22Rv1 (cell line): ENCODE measurements around the gene LYPD5.
"Not testable (repeated sequence)": the region's sequence is repeated elsewhere in the genome, so short reads cannot be mapped to it uniquely, and the experiment has no call there.

Source experiments
- H3K27ac ChIP-seq: fragments of 450-650 bp; 2 replicates; pipeline ENCODE4 v1.5.1; 2017
- ZFX ChIP-seq: fragments of 450-650 bp; IDR thresholded peaks from 2 replicates; pipeline ENCODE4 v1.6.1; 2017; ENCODE audit warnings: antibody characterized with exemption, borderline replicate concordance
- TF ChIP-seq, protein P1 (sequence below): fragments of 450-650 bp; IDR thresholded peaks from 2 replicates; pipeline ENCODE4 v1.5.1; 2017; ENCODE audit warnings: mild to moderate bottlenecking

The LYPD5 gene

DNA sequence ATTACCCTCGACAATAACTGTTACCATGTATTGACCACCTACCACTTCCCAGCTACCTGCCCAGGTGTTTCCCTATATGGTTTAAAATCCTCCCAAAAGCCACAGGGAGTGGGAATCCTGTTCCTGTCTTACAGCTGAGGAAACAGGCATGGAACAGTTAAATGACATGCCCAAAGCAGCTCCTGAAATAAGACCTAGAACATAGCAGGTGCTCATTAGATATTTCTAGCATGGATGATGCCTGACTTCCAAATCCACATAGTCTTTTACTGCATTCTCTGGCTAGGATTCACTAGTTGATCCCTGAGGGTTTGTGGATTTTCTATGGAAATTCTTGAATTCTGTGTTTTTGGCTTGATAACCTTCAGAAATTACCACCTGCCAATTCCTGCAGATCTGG, 34.4 kb downstream of the LYPD5 start:
- H3K27ac ChIP-seq: no peak overlapping the region
- TF ChIP-seq, protein P1, sequence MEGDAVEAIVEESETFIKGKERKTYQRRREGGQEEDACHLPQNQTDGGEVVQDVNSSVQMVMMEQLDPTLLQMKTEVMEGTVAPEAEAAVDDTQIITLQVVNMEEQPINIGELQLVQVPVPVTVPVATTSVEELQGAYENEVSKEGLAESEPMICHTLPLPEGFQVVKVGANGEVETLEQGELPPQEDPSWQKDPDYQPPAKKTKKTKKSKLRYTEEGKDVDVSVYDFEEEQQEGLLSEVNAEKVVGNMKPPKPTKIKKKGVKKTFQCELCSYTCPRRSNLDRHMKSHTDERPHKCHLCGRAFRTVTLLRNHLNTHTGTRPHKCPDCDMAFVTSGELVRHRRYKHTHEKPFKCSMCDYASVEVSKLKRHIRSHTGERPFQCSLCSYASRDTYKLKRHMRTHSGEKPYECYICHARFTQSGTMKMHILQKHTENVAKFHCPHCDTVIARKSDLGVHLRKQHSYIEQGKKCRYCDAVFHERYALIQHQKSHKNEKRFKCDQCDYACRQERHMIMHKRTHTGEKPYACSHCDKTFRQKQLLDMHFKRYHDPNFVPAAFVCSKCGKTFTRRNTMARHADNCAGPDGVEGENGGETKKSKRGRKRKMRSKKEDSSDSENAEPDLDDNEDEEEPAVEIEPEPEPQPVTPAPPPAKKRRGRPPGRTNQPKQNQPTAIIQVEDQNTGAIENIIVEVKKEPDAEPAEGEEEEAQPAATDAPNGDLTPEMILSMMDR: no peak
- TF ChIP-seq ZFX: no peak

DNA sequence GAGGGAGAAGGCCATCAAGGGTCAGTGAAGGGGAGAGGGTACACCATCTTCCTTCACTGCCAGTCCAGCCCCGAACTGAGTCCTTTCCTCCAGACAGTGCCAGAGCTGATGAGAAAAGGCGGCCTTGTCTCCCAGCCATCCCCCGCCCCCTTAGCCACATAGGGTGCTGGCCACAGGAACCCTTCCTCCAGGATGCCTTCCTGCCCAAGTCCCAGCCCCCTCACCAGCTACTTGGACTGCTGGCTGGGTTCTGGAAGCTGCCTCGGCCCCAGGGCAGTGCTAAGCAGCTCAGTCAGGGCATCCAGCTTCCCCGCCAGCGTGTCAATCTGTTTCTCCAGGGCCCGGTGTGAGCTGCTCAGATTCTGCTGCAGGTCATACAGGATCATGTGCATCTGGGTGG, 34.9 kb downstream of the LYPD5 start:
- no peak overlapping the region for H3K27ac ChIP-seq
- no peak for TF ChIP-seq ZFX

DNA sequence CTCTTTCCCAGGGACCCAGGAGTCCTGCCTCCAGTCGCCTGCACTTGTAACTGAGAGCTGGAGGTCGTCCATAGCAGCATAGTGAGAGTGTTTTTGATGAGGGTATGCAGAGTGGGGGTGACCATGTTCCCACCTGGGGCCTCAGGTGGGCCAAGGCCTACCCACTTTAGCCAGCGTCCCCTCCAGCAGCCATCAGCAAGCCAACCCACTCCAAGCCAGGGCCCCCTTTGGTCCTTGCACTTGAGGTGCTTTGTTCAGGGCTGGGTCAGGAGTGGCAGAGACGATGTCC, 35.5 kb downstream of the LYPD5 start:
- H3K27ac ChIP-seq: no peak overlapping the region
- TF ChIP-seq, protein P1: peak; percentile 70
- TF ChIP-seq ZFX: no peak

DNA sequence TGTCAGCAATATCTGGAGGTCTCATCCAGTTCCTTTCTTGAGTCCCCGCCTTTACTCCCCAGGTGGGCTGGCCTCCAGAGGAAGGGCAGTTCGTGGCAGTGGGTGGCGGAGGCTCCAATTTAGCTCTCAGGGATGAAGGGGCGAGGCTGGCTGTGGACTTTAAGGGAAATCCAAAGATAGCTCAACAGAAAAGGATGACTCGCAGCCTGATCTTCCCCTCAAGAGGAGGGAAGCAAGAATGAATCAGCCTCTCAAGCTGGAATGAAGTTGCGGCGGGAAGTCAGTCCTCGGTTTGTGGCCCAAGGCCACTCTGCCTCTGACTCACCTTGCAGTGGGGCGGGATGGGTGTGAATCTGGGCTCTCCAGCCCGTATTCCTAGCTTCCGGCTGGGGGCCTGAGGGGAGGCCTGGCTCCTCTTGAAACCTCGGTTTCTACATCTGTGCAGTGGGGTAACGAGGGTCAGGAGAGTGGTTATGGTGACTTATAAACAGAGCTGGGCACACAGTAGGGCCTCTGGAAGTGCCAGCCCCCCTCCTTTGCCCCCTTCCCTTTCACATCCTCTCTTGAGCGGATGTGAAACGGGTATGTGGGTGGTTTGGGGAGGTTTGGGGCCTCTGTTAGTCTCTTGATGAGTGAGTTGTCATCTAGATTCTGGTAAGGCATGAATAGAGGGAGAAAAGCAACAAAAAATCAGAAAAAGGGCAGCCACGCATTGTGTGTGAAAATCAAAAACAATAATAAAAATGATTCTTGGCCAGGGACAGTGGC, 37.0 kb downstream of the LYPD5 start:
- no peak overlapping the region for H3K27ac ChIP-seq
- TF ChIP-seq ZFX: no peak
- TF ChIP-seq, protein P1: no peak

DNA sequence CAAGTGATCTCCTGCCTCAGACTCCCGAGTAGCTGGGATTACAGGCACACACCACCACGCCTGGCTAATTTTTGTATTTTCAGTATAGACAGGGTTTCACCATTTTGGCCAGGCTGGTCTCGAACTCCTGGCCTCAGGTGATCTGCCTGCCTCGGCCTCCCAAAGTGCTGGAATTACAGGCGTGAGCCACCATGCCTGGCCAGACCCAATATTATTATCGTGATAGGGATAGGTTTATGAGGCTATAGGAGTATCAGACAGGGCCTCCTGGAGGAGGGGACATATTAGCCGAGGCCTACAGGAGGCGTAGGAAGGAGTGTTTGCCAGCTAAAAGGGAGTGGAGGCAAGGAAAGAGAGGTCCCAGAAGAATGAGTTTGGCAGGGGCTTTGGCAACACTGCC, 37.6 kb downstream of the LYPD5 start:
- not testable (repeated sequence) for H3K27ac ChIP-seq

DNA sequence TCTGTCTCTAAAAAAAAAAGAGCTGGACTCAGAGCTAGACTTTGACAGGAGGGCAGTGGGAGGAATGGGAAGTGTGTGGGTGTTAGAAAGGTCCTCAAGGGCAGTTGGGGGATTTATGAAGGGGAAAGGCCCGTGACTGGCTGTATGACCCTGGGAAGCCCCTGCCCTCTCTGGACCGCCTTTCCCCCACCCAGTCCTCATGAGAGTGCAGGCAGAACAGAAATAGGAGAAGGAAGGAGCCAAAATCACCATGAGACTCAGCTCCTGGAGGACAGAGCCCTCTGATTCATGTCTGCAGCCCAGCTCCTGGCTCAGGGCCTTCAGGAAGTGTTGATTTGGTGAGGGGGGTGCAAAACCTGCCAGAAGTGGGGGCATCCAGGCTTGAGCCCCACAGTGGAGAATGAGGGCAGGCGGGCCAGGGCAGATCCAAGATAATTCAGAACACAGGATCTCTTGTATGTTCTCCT, 38.7 kb downstream of the LYPD5 start:
- no peak overlapping the region for H3K27ac ChIP-seq
- TF ChIP-seq ZFX: no peak
- TF ChIP-seq, protein P1: no peak

DNA sequence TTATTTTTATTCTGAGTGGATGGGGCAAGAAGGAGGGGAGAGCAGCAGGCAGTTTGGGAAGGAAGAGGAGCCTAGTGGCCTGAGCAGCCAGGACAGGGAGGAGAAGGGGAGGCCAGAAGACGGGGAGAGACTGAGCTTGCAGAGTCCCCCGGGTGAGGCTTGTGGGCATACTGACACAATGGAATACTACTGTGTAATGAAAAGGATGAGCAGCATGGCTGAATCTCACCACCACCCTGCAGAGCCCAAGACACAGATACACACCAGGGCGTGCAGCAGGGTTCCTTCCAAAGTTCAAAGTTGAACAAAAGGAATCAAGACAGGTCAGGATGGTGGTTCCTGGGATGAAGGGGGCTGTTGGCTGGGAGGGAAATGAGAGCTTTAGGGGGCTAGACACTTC, 39.4 kb downstream of the LYPD5 start:
- TF ChIP-seq, protein P1: no peak
- TF ChIP-seq ZFX: no peak
- H3K27ac ChIP-seq: no peak overlapping the region

DNA sequence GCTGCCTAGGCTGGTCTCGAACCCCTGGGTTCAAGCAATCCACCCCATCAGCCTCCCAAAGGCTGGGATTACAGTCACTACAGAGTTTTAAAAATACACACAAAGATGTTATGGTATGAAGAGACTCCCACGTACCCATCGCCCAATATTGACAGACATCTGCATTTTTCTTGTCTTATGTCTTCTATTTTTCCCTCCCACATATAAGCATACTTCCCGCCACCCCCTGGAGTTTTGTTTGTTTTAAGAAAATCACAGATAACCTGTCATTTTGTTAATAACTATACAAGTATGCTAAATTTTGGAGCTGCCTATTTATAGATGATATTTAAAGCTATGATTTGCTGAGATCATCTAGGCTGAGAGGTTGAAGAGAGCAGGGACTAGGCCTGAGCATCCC, 41.3 kb downstream of the LYPD5 start:
- H3K27ac ChIP-seq: no peak overlapping the region
- no peak for TF ChIP-seq ZFX
- TF ChIP-seq, protein P1: no peak
